Measurements from ENCODE around the gene MDM4.
"Not testable (repeated sequence)": the region's sequence is repeated elsewhere in the genome, so short reads cannot be mapped to it uniquely, and the experiment has no call there.

Gene MDM4

GRCh38 chr1:204562075-204562990 is 46.1 kb downstream of the MDM4 start:
- no peak for DNase-seq (ENCODE audit: low read depth in 2 of 2)

- no peak for DNase-seq (ENCODE audit: low read depth in 2 of 2)
Measured at GRCh38 chr1:204563307-204563706, 47.1 kb downstream of the MDM4 start.

- no peak for DNase-seq (ENCODE audit: low read depth in 2 of 2)
Measured at GRCh38 chr1:204563780-204564179, 47.6 kb downstream of the MDM4 start.

GRCh38 chr1:204564835-204565234 is 48.6 kb downstream of the MDM4 start:
- no peak for DNase-seq (ENCODE audit: low read depth in 2 of 2)

- DNase-seq (ENCODE audit: low read depth in 2 of 2), result peak; percentile 5 to 33
Measured at GRCh38 chr1:204565617-204566582, 49.7 kb downstream of the MDM4 start.

GRCh38 chr1:204566583-204566955 is 50.4 kb downstream of the MDM4 start:
- DNase-seq (ENCODE audit: low read depth in 2 of 2), result no peak

GRCh38 chr1:204567071-204567470 is 50.9 kb downstream of the MDM4 start:
- DNase-seq (ENCODE audit: low read depth in 2 of 2), result no peak

GRCh38 chr1:204568576-204569315 is 52.5 kb downstream of the MDM4 start:
- no peak for DNase-seq (ENCODE audit: low read depth in 2 of 2)

GRCh38 chr1:204569478-204569877 is 53.3 kb downstream of the MDM4 start:
- no peak for DNase-seq (ENCODE audit: low read depth in 2 of 2)

- not testable (repeated sequence) for DNase-seq (ENCODE audit: low read depth in 2 of 2)
Measured at GRCh38 chr1:204570021-204570420, 53.8 kb downstream of the MDM4 start.

GRCh38 chr1:204571128-204571527 is 54.9 kb downstream of the MDM4 start:
- no peak for DNase-seq (ENCODE audit: low read depth in 2 of 2)

- no peak for DNase-seq (ENCODE audit: low read depth in 2 of 2)
Measured at GRCh38 chr1:204571631-204572030, 55.4 kb downstream of the MDM4 start.

GRCh38 chr1:204572923-204573922 is 57.0 kb downstream of the MDM4 start:
- DNase-seq (ENCODE audit: low read depth in 2 of 2), result no peak

GRCh38 chr1:204574016-204574864 is 58.0 kb downstream of the MDM4 start:
- no peak for DNase-seq (ENCODE audit: low read depth in 2 of 2)

GRCh38 chr1:204574865-204575163 is 58.6 kb downstream of the MDM4 start:
- no peak for DNase-seq (ENCODE audit: low read depth in 2 of 2)

GRCh38 chr1:204575221-204576190 is 59.3 kb downstream of the MDM4 start:
- DNase-seq (ENCODE audit: low read depth in 2 of 2), result no peak

- no peak for DNase-seq (ENCODE audit: low read depth in 2 of 2)
Measured at GRCh38 chr1:204576422-204576821, 60.2 kb downstream of the MDM4 start.

- DNase-seq (ENCODE audit: low read depth in 2 of 2), result no peak
Measured at GRCh38 chr1:204577794-204578478, 61.7 kb downstream of the MDM4 start.
